GM18502 (cell line): Measurements from ENCODE around the gene GPR39.

Experiments used
- ATAC-seq: cut with Tn5 transposase; IDR thresholded peaks from one replicate; pipeline ENCODE4 v1.9.1; 2021; ENCODE audit warnings: mild to moderate bottlenecking; ENCODE audit not compliant: unreplicated experiment, poor library complexity

The GPR39 gene

GRCh38 chr2:132439703-132440398 lies 23.2 kb downstream of the GPR39 start:
- no peak for ATAC-seq

- no peak for ATAC-seq
Measured at GRCh38 chr2:132441051-132441450, 24.4 kb downstream of the GPR39 start.

GRCh38 chr2:132442278-132442677 lies 25.7 kb downstream of the GPR39 start:
- no peak for ATAC-seq

DNA sequence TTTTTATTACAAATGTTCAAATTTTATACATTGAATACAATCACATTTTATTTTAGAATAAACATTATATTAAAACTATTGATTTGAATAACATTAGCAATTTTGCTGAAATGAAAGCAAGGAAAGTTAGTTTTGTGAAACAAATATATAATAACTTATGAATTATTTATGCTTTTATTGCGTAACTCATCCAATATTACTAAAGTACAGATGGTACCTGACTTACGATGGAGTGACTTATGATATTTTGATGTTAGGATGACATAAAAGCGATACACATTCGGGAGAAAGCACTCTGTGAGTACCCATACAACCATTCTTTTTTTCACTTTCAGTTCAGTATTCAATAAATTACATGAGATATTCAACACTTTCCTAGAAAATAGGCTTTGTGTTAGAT lies 26.5 kb downstream of the GPR39 start:
- no peak for ATAC-seq

DNA sequence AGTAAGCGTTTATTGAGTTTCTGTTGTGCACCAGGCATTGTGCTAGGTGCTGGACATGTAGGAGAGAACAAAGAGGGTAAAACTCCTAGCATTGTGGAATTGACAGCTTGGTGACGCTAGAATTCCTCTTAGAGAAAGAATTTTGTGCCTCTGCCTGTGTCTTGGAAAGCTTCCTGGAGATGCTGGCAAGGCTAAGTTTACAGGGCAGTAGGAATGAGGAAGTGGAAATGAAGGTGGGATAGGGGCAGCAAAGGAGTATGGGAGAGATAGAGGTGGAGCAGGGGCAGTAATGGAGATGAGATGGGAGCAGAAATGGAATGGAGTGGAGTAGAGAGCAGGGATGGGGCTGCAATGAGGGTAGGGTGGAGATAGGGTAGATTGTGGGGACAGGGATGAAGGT lies 29.8 kb downstream of the GPR39 start:
- ATAC-seq: no peak

DNA sequence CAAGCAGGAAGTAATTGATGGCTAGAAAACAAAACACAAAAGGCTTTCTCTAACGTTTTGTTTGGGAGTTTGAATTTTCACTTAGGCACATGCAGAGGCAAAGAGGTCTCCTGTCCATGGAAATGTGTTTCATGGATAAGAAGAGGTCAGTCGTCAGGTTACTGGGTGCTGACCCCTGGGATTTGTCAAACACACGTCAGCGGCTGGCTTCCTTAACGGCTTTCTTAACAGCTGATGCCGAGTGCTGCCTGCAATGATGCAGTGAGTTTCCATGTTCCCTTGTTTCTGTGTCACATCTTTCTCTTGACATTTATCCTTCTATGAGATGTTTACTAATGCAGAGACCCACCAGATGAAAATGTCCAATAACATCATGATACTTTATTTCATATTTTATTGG lies 31.7 kb downstream of the GPR39 start:
- ATAC-seq: no peak

GRCh38 chr2:132448771-132449170 lies 32.2 kb downstream of the GPR39 start:
- no peak for ATAC-seq

DNA sequence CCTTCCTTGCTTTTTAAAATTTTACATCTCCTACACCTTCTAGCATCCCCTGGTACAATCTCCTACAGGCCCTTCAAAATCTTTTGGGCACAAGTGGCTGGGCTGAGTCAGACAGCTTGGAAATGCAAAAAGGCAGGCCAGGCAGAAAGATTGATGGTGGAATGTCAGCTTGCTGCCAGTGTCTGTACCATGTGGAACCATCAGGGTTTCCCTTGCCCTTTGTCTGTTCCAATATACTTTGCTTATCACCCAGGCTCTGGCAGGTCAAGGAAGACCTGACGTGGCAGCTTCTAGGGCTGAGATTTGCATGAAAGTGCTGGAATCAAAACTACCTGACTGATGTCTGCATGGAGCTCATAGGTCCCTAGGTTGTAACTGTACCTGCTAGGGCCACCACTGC lies 33.3 kb downstream of the GPR39 start:
- no peak for ATAC-seq

GRCh38 chr2:132460781-132461180 lies 44.2 kb downstream of the GPR39 start:
- ATAC-seq: no peak

- no peak for ATAC-seq
Measured at GRCh38 chr2:132462236-132462635, 45.6 kb downstream of the GPR39 start.

DNA sequence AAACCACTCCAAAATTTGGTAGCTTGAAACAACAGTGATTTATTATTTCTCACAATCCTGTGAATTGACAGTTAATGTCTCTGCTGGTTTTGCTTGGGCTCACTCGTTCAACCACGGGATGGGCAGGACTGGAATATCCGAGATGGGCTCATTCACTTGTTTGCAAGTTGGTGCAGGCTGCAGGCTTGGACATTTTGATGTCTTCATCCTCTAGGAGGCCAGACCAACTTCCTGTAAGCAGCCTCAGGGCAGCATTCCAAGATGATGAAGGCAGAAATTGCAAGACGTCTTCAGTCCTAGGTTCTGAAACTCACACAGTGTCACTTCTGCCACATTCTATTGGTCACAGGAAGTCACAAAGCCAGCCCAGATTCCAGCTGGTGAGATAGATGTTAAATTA lies 47.1 kb downstream of the GPR39 start:
- ATAC-seq: no peak

DNA sequence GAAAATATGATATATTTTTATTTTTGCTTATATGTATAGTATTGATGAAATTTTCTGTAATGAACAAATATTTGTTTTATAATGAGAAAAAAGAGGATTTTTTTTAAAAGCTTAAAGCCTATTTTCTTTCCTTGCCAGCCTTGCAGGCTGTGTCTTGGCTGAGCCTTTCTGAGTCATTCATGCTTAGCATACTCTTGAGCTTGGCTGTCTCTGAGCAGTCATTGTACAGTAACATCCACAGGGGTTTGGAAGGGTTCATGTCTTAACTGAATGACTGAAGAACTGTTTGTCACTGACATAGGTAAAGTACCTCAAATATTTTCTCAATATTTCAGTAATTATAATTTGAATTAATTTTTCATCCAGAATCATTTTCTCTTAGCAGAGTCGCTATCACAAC lies 49.3 kb downstream of the GPR39 start:
- ATAC-seq: no peak

DNA sequence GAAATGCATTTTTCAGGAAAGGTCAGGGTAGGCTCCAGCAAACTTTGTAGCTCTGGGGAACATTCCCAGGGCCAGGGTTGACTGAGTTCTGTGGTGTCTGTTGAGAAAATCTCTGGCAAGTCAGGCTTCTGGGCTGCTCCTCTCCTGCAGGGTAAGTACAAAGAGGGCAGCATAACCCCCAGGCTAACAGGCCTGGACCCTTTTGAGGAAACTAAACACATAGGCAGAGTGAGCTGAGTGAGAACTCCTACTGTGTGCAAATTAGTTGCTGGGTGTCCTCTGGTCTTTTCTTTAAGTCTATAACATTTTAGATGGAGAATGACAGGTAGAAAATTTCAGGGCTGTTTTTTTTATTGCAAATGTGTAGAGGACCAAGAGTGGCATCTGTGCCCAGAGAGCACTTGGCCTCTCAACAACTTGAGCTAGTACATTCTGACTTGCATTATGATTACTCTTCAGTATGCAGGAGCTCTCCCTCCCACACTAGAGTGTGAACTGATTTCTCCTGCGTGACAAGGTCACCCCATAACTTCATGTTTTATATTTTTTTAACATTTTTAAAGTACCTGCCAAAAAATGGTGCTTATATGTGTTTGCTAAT lies 49.9 kb downstream of the GPR39 start:
- ATAC-seq: no peak

DNA sequence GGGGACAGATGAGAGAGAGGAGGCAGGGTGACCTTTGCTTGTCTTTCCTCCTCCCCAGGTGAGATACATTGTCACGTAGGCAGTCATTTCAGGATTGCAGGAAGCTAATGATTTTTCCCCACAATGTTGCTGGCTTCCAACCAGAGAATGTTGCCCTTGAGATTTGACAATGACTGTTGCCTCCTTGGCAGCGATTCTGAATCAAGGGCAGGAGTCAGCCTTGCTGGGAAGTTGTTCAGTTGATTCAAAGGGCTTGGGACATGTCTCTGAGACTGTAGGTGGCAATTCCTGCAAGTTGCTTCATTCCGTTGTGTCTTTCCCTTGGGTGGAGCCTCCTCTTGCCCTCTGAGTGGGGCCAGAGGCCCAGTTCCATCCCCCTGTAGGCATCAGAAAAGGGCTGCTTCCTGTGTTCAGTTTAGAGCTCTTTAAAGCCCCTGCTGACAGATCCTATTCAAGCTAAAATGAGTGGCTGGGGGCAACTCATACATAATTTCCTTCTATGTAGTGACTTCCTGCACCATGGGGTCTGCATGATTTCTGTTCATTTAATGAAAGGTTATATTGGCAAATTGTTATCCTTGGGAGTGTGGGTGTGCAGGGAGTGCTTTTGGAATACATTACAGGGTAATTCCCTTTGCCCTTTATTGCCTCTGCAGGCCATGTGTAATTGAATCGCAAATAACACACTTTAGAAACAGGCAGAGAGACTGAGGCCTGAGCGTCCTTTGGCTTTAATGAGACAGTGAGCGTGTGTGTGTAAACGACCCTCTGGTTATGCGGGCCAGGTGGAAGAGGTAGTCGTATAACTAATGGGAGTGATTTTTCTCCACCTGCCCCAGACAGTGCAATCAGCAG lies 52.4 kb downstream of the GPR39 start:
- ATAC-seq: no peak

GRCh38 chr2:132470746-132471145 lies 54.1 kb downstream of the GPR39 start:
- no peak for ATAC-seq

DNA sequence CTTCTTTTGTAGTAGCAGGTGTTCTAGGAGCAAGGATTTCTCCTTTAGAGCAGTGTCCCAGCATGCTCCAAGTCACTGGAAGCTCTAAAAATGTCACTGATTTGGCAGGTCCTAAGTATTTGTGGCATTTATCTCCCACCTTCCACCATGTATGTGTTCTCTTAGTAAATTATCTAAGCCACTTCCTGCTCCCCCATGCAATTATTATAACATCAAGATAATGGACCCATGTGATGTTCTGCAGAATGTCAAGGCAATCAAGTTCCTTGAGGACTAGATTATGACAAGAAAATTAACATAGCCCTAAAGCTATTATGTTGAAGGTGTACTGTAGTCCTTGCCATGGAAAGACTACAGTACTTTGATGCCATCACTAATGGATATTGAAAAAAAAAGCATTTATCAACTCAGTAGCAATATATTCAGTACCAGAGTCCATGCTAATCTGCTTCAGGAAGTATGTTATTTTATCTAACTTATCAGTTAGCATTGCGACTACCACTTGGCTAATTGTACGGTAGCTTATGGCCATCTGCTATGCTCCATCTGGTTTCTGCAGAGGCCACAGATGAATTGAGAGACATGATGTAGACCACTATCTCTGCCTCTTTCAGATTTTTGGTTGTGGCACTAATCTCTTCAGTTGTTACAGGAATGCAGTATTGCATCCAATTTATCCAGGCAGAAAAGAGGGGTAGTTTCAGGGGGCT lies 56.7 kb downstream of the GPR39 start:
- no peak for ATAC-seq

DNA sequence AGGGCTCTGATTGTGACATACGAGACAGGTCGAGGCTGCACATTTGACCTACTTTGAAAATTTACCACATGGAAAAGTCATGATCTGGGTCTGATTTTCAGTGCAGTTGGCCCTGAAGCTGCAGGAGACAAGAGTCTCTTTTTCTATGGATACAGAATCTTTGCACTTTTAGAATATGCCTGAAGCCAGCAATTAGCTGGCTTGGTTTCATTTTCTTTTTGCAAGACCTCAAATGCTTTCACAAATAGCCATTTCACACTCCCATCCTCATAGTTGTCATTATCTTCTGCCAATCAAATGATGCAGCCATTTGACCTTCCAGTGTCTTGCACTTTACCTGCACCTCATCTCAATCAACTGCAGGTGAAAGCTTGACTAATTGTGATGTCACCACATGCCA lies 59.0 kb downstream of the GPR39 start:
- ATAC-seq: no peak

DNA sequence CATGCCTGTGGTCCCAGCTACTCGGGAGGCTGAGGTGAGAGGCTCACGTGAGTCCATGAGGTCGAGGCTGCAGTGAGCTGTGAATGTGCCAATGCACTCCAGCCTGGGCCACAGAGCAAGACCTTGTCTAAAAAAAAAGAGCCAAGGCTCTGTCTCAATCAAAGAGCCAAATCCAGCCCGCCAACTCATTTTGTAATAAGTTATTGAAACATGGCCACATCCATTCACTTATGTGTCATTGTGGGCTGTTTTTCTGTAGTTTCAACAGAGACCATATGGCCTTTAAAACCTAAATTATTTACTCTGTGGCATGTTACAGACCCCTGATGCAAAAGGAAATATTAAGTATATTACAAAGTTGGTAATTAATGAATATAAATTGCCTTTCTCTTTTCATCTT lies 60.8 kb downstream of the GPR39 start:
- no peak for ATAC-seq

- no peak for ATAC-seq
Measured at GRCh38 chr2:132477962-132478361, 61.4 kb downstream of the GPR39 start.

DNA sequence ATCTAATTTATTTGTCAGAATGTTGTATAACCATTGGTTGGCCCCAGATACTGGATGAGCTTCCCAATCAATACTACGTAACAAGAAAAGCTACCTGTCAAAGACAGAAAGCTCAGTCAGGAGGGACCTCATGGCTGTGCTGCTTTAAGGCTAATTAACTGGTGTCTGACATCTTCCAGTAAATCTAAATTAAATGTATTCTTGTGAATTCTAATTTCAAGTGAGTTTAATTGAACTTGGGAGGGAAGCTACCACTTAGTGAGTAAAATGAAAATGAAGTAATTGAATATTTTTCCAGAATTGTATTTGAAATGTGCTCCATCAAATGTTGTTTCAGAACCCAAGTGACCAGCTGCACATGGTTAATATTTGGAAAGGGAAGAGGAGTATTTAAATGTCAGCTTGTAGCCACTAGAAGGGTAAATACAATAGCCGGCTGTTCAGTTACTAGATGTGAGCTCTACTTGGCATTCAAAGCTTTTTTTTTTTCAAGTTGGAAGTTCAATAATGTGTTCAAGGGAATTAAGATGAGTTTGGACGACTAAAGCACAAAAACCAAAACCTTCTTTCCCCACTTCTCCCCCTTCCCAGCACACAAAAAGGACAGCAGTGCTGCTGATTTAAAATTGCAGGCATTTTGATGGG lies 62.0 kb downstream of the GPR39 start:
- ATAC-seq: no peak
